HEK293T (cell line): ENCODE data around the gene PIERCE2.
A peak's percentile ranks its signal among the peaks of the same experiment; 100 is the strongest.

ENCODE experiments used
- CTCF ChIA-PET: fragments of 350-600 bp; formaldehyde crosslinking; extraction: SDS; loops from one replicate; lab custom pipeline; 2021; ENCODE audit warnings: antibody characterized with exemption, inconsistent platforms; lab: Yijun Ruan, JAX
- POLR2A ChIA-PET: fragments of 350-600 bp; formaldehyde crosslinking; extraction: SDS; loops from one replicate; lab custom pipeline; 2020; ENCODE audit warnings: antibody characterized with exemption, inconsistent platforms; lab: Yijun Ruan, JAX
- DNase-seq: peaks from one replicate; pipeline ENCODE4 v3.0.0; 2012; ENCODE audit warnings: mixed read lengths; ENCODE audit errors: extremely low spot score
- ARNT ChIP-seq: fragments of 450-650 bp; IDR thresholded peaks from 2 replicates; pipeline ENCODE4 v1.6.1; 2017; ENCODE audit warnings: mild to moderate bottlenecking
- BHLHE40 ChIP-seq: fragments of 450-650 bp; IDR thresholded peaks from 2 replicates; pipeline ENCODE4 v1.6.1; 2016; ENCODE audit warnings: mild to moderate bottlenecking, moderate library complexity, borderline replicate concordance
- CTBP1 ChIP-seq: fragments of 450-650 bp; IDR thresholded peaks from 2 replicates; pipeline ENCODE4 v1.6.1; 2016; ENCODE audit warnings: borderline replicate concordance
- ELF4 ChIP-seq: fragments of 450-650 bp; IDR thresholded peaks from 2 replicates; pipeline ENCODE4 v1.6.1; 2017; ENCODE audit warnings: antibody characterized with exemption
- FOXA1 ChIP-seq: fragments of 450-650 bp; IDR thresholded peaks from 2 replicates; pipeline ENCODE4 v1.6.1; 2016; ENCODE audit warnings: mild to moderate bottlenecking
- FOXK2 ChIP-seq: fragments of 450-650 bp; IDR thresholded peaks from 2 replicates; pipeline ENCODE4 v1.6.1; 2016; ENCODE audit warnings: mild to moderate bottlenecking
- FOXM1 ChIP-seq: fragments of 450-650 bp; IDR thresholded peaks from 2 replicates; pipeline ENCODE4 v1.6.1; 2017; ENCODE audit warnings: mild to moderate bottlenecking, borderline replicate concordance
- HDGF ChIP-seq: fragments of 450-650 bp; IDR thresholded peaks from 2 replicates; pipeline ENCODE4 v1.6.1; 2017; ENCODE audit warnings: antibody characterized with exemption, borderline replicate concordance
- L3MBTL2 ChIP-seq: fragments of 450-650 bp; conservative IDR thresholded peaks from 2 replicates; pipeline ENCODE4 v1.6.1; 2016; ENCODE audit warnings: mild to moderate bottlenecking
- LEF1 ChIP-seq: fragments of 450-650 bp; IDR thresholded peaks from 2 replicates; pipeline ENCODE4 v1.6.1; 2017; ENCODE audit warnings: mild to moderate bottlenecking, borderline replicate concordance
- NFRKB ChIP-seq: fragments of 450-650 bp; IDR thresholded peaks from 2 replicates; pipeline ENCODE4 v1.6.1; 2016; ENCODE audit warnings: mild to moderate bottlenecking, moderate library complexity
- SP1 ChIP-seq: fragments of 450-650 bp; IDR thresholded peaks from 2 replicates; pipeline ENCODE4 v1.6.1; 2017
- SUZ12 ChIP-seq: fragments of 450-650 bp; IDR thresholded peaks from 2 replicates; pipeline ENCODE4 v1.6.1; 2016; ENCODE audit warnings: mild to moderate bottlenecking
- TARDBP ChIP-seq: fragments of 450-650 bp; IDR thresholded peaks from 2 replicates; pipeline ENCODE4 v1.6.1; 2016
- ZNF384 ChIP-seq: fragments of 450-650 bp; IDR thresholded peaks from 2 replicates; pipeline ENCODE4 v1.6.1; 2016
- TF ChIP-seq, protein P1 (sequence below): fragments of 450-650 bp; IDR thresholded peaks from 2 replicates; pipeline ENCODE4 v1.6.1; 2016

Gene PIERCE2, protein sequence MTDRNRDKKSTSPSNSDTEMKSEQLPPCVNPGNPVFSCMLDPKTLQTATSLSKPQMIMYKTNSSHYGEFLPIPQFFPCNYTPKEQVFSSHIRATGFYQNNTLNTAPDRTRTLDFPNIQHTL

DNA sequence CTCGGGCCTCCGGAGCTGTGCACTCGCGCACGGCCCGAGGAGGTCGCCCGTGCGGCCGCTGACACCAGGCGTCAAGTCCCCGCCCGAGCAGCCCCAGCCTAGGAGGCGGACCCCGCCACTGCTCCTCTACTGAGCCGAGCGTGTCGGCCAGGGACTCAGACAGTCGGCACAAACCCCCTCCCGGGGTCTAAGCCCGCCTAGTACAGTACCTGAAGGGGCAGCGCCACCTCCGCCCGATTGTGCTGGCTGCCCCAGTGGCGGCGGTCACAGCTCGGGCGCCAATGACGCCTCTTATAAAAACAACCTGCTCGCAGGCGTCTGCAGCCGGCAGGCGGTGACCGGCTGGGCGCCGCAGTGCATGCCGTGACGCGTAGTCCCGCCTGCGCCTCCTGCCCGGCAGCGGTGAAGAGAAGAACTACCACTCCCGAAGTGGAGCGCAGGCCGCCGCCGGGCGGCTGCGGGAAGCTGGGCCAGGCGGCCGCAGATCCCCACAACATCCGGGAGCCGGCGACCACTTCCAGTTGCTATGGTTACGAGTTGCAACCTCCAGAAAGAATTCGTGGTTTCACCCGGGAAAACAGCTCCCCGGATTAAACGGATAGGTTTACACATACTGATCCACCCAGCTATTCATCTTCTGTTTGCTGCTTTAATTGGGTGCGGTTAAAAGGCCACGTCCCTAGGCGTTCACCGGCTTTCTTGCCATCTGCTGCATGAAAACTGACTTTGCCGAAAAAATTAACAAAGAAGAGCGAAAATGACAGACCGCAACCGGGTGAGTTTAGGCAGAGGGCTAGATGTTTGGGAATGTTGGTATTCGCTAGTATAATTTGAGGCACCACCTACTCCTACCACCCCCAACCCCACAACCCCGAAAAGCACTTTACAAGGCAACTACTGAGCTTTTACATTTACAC lies at the start of gene PIERCE2, which contains the start of gene CCPG1:
Gene PIERCE2, plus strand, starts transcription at position 484 of the 917 bp plus-strand sequence. Its CDS starts 274 bp downstream, at position 758.
Gene CCPG1, minus strand, starts transcription at position 348 of the 917 bp plus-strand sequence. CDS start 18,935 bp downstream, outside the sequence.
- CTCF ChIA-PET: interaction anchor here (0.6 to 1.3 kb wide), 3 partner anchors 11 to 23 kb away, joined by 3 to 4 read pairs (median 3); no protein-coding TSS in a partner anchor
- peak; percentile 82 for DNase-seq
- TF ChIP-seq, protein P1, sequence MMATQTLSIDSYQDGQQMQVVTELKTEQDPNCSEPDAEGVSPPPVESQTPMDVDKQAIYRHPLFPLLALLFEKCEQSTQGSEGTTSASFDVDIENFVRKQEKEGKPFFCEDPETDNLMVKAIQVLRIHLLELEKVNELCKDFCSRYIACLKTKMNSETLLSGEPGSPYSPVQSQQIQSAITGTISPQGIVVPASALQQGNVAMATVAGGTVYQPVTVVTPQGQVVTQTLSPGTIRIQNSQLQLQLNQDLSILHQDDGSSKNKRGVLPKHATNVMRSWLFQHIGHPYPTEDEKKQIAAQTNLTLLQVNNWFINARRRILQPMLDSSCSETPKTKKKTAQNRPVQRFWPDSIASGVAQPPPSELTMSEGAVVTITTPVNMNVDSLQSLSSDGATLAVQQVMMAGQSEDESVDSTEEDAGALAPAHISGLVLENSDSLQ: 0 out of 2 replicates have a peak, but pooled peaks have one; percentile 19
- TF ChIP-seq BHLHE40: no peak
- TF ChIP-seq L3MBTL2: peak; percentile 22; the same call in 1 of the 2 replicates
- no peak for TF ChIP-seq SP1
- POLR2A ChIA-PET: interaction anchor here (1.1 to 2.0 kb wide), 6 partner anchors 11 to 211 kb away, joined by 3 to 15 read pairs (median 5); partner anchors contain the start of genes PIGB, PIGBOS1 and RSL24D1

- ChIA-PET CTCF (no interaction called here), POLR2A (interaction anchor here (0.6 kb wide), 1 partner anchor 1162 kb away, joined by 5 read pairs; no protein-coding TSS in a partner anchor)
- no peak for DNase-seq
- TF ChIP-seq, protein P1: no peak
- TF ChIP-seq NFRKB: no peak
- TF ChIP-seq LEF1: no peak
- no peak for TF ChIP-seq SUZ12
- no peak for TF ChIP-seq L3MBTL2
- no peak for TF ChIP-seq FOXA1
- no peak for TF ChIP-seq FOXK2
- TF ChIP-seq SP1: no peak
- no peak for TF ChIP-seq ZNF384
Observed at GRCh38 chr15:55360256-55360655, 48.0 kb upstream of the PIERCE2 start.

- TF ChIP-seq, protein P1: no peak
- TF ChIP-seq FOXA1 (no peak), L3MBTL2 (no peak), SP1 (no peak), FOXK2 (no peak), HDGF (no peak), TARDBP (no peak), CTBP1 (no peak), ELF4 (no peak), FOXM1 (no peak), SUZ12 (no peak), LEF1 (no peak), ZNF384 (no peak), BHLHE40 (no peak), ARNT (no peak), NFRKB (no peak)
- ChIA-PET POLR2A (interaction anchor here (0.6 kb wide), 1 partner anchor 1163 kb away, joined by 5 read pairs; no protein-coding TSS in a partner anchor), CTCF (no interaction called here)
- DNase-seq: no peak
Observed at GRCh38 chr15:55361048-55361447, 47.2 kb upstream of the PIERCE2 start.

GRCh38 chr15:55362641-55363040 lies 45.7 kb upstream of the PIERCE2 start:
- DNase-seq: no peak
- ChIA-PET POLR2A (no interaction called here), CTCF (interaction anchor here (0.6 kb wide), 1 partner anchor 77 kb away, joined by 3 read pairs; no protein-coding TSS in a partner anchor)
- TF ChIP-seq ZNF384 (no peak), FOXK2 (no peak), HDGF (no peak), ARNT (no peak), SUZ12 (no peak), NFRKB (no peak), L3MBTL2 (no peak), BHLHE40 (no peak), FOXA1 (no peak), CTBP1 (no peak), LEF1 (no peak), TARDBP (no peak), FOXM1 (no peak), SP1 (no peak), ELF4 (no peak)
- TF ChIP-seq, protein P1: no peak

DNA sequence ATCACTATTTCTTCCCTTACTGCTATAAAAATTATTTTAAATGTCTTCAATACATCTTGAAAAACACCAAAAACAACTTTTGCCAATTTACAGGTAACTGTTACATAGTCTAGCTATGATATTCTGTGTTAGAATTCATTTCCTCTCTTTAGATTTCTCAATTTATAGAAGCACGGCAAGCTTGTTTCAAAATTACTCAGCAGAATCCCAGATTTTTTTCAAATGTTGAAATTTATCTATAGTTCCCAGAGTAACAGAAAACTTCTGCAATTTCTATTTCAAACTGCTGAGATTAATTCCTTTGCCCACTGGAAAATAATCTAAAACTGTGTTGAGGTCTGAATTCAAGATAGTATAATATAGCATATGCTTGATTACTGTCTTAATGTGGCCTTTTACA lies 41.3 kb upstream of the PIERCE2 start:
- no peak for DNase-seq
- TF ChIP-seq FOXM1 (no peak), SP1 (no peak), ZNF384 (no peak), LEF1 (no peak), ELF4 (no peak), HDGF (no peak), NFRKB (no peak), FOXA1 (no peak), TARDBP (no peak), FOXK2 (no peak), BHLHE40 (no peak), L3MBTL2 (no peak), SUZ12 (no peak), CTBP1 (no peak), ARNT (no peak)
- TF ChIP-seq, protein P1: no peak
- CTCF ChIA-PET: no interaction called here
- POLR2A ChIA-PET: no interaction called here
